Measurements from ENCODE around the gene TMEM98. TPM values are rescaled to one million over a fixed set of nuclear protein-coding genes. Genes with fewer than 3 reads are reported as not detected.

Gene TMEM98
- total and polyA plus RNA-seq, 2 of the 4 experiments (the other 2 are of a cell fraction): 173 to 195 TPM

DNA sequence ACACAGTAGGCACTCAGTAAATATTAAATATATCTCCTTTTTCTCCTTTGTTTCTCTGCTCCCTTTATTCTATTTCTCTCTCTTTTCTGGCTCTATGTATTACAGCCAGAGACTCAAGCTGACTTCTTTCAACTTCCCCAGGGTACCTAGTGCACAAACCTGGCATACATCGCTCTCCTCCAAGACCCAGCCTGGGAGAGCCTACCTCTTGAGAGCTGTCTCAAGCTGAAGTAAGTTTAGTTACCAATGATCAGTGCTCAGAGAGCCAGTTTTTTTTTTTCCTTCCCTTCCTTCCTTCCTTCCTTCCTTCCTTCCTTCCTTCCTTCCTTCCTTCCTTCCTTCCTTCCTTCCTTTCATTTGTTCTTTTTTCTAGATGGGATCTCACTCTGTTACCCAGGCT lies 19.8 kb downstream of the TMEM98 start:
- H3K9me3 ChIP-seq (ENCODE audit: control insufficient read depth, insufficient read depth, low read length): no peaks in the 10 kb centered on the region
- H3K9ac ChIP-seq (ENCODE audit: low read depth, low read length): no peak overlapping the region
- peaks cover 10% of the 10 kb centered on the region; the same call in 1 of the 2 replicates for H3K9me1 ChIP-seq (ENCODE audit: insufficient read depth, low read length)
- no peak overlapping the region for H2AK9ac ChIP-seq (replicated peaks; ENCODE audit: low read depth, low read length, poor library complexity)
- peaks cover 2% of the 10 kb centered on the region; the same call in 1 of the 2 replicates for H3K36me3 ChIP-seq (ENCODE audit: control insufficient read depth, insufficient read depth, low read length)
- in situ Hi-C loops (cut with MboI; ENCODE audit: low sequenced_read_pairs) (no loop called here), intact Hi-C loops (cut with micrococcal nuclease) (loop anchor here (5.0 kb wide), 1 partner anchor 50 kb away; no protein-coding TSS in a partner anchor), dilution Hi-C loops (cut with HindIII; ENCODE audit: low sequenced_read_pairs, unreplicated experiment) (no loop called here)
- H3K56ac ChIP-seq (ENCODE audit: extremely low read depth, insufficient read depth, low read length): no peak overlapping the region
- H3K4me1 ChIP-seq (ENCODE audit: control insufficient read depth, insufficient read depth, low read length): peaks cover 14% of the 10 kb centered on the region
- no peak overlapping the region for H2BK15ac ChIP-seq (ENCODE audit: low read depth, low read length)
- no peak overlapping the region for H3K4me2 ChIP-seq (ENCODE audit: low read depth, low read length)
- DNase-seq: no peak
- no peak for TF ChIP-seq RFX5 (IDR thresholded peaks at IDR 0.05; ENCODE audit: low read depth, low read length)
- no peak overlapping the region for H3K27ac ChIP-seq (ENCODE audit: insufficient read depth, low read length)
- H3K4me3 ChIP-seq (ENCODE audit: insufficient read depth, low read depth, low read length): no peak overlapping the region
- no peaks in the 10 kb centered on the region for H3K79me1 ChIP-seq (ENCODE audit: low read depth in 1 of 2, low read length in 2 of 2)
- CTCF ChIA-PET: interaction anchor here (0.6 kb wide), 1 partner anchor 37 kb away, joined by 3 read pairs; no protein-coding TSS in a partner anchor
- peaks cover 3% of the 10 kb centered on the region; the same call in 1 of the 2 replicates for H3K27me3 ChIP-seq (ENCODE audit: control insufficient read depth, insufficient read depth, low read length)
- no peak for ATAC-seq (ENCODE audit: low read depth)
- no peak overlapping the region for H3K14ac ChIP-seq (replicated peaks; ENCODE audit: low read depth, low read length)
- no CpG with 5 or more reads among the region's 1 CpG for WGBS, 2 experiments (ENCODE audit: extremely low coverage in 2 of 2, insufficient read length in 1 of 2)
- H3K18ac ChIP-seq (ENCODE audit: low read depth, low read length): no peak overlapping the region
- no peak overlapping the region for H2BK5ac ChIP-seq (ENCODE audit: low read depth, low read length, poor library complexity, severe bottlenecking)
- H4K91ac ChIP-seq (ENCODE audit: insufficient read depth, low read depth, low read length): no peak overlapping the region
- H2AK5ac ChIP-seq (ENCODE audit: low read depth, low read length): no peak overlapping the region
- H4K8ac ChIP-seq (ENCODE audit: low read depth in 2 of 2, low read length in 2 of 2): no peak overlapping the region
- H2BK120ac ChIP-seq (ENCODE audit: low read depth, low read length): no peak overlapping the region
- BruUV-seq (replicated peaks): no TSS peak
- no peak overlapping the region for H3K4ac ChIP-seq (ENCODE audit: low read depth, low read length)
- H2BK20ac ChIP-seq (ENCODE audit: low read depth, low read length): no peak overlapping the region
- H2AFZ ChIP-seq (replicated peaks; ENCODE audit: low read length, poor library complexity): no peak overlapping the region
- H3K23ac ChIP-seq (ENCODE audit: low read depth, low read length): no peak overlapping the region
- H4K5ac ChIP-seq (ENCODE audit: low read depth, low read length): no peak overlapping the region
- no peaks in the 10 kb centered on the region for H4K20me1 ChIP-seq (ENCODE audit: insufficient read depth, low read length)
- POLR2A ChIA-PET (ENCODE audit: unreplicated experiment): interaction anchor here (0.7 kb wide), 1 partner anchor 243 kb away, joined by 7 read pairs; no protein-coding TSS in a partner anchor

Data from IMR-90 (cell line).